ENCODE measurements around the gene MYO3B. TPM values are rescaled to one million over a fixed set of nuclear protein-coding genes. Genes with fewer than 3 reads are reported as not detected.

MYO3B gene
- total RNA-seq, 4 donors from 2014 or later = 6.0 to 7.4 (median 7.2) TPM

DNA sequence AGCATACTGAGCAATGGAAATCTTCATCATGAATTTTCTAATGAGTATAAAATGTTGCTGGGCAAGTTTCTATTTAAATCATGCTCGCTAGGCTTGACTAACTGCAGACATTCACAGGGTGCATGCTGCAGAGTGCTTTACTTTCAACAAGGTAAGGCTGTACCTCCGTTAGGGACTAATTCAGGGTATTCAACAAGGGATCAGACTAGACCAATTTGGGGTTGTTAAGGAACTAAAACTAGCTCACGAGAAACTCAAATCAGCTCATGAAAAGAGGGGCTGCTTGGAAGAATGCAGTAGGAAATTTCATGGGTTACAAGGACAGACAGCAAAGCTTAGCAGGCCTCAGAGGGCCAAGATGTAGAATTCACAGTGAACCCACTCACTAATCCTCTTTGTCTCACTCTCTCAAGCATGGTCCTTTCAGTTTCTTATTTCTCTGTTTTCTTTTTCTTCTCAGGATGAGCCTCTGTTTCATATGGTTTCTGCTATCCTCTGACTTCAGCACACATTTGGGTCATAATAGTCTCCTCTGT lies 2.2 kb downstream of the MYO3B start:
- H3K27me3 ChIP-seq = no peaks in the 10 kb centered on the region
- peak; percentile 58 to 63 for DNase-seq
- 33 to 37% methylated on average over 3 of the region's 3 CpGs for WGBS, 2 donors
- peaks cover 21 to 24% of the 10 kb centered on the region in 2 donors for H3K4me1 ChIP-seq
- intact Hi-C loops (cut with DNase I) = no loop called here
- no peaks in the 10 kb centered on the region for H3K9me3 ChIP-seq
- no peak overlapping the region for H3K4me3 ChIP-seq (replicated peaks in 1 of 3)
- peak in 1 of 2 donors; percentile 69 for TF ChIP-seq POLR2A (IDR thresholded peaks at IDR 0.05)
- no peak for TF ChIP-seq CTCF (IDR thresholded peaks at IDR 0.05)
- H3K36me3 ChIP-seq = no peaks in the 10 kb centered on the region
- peak overlapping the region; percentile 81 to 96 (median 95) for H3K27ac ChIP-seq

GRCh38 chr2:170181602-170182001 lies 3.7 kb downstream of the MYO3B start:
- no peak for DNase-seq
- H3K27ac ChIP-seq = peak overlapping the region in 2 of 3 donors; percentile 95 to 96
- H3K4me1 ChIP-seq = peaks cover 21 to 24% of the 10 kb centered on the region in 2 donors
- H3K9me3 ChIP-seq = no peaks in the 10 kb centered on the region
- no peaks in the 10 kb centered on the region for H3K27me3 ChIP-seq
- TF ChIP-seq CTCF (IDR thresholded peaks at IDR 0.05) (no peak), POLR2A (IDR thresholded peaks at IDR 0.05) (no peak)
- intact Hi-C loops (cut with DNase I) = no loop called here
- 95 to 97% methylated on average over 5 of the region's 5 CpGs for WGBS, 2 donors
- no peak overlapping the region for H3K4me3 ChIP-seq (replicated peaks in 1 of 3)
- H3K36me3 ChIP-seq = no peaks in the 10 kb centered on the region

DNA sequence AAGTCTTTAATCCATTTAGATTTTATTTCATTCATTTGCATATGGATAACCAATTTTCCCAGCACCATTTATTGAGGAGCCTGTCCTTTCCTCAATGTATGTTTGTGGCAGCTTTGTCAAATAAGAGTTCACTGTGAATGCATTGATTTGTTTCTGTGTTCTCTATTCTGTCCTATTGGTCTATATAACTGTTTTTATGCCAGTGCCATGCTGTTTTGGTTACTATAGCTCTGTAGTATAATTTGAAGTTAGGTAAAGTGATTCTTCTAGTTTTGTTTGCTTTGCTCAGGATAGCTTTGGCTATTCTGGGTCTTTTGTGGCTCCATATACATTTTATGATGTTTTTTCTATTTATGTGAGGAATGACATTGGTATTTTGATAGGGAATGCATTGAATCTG lies 7.4 kb downstream of the MYO3B start:
- H3K27ac ChIP-seq = no peak overlapping the region
- H3K27me3 ChIP-seq = no peaks in the 10 kb centered on the region
- H3K36me3 ChIP-seq = no peaks in the 10 kb centered on the region
- no peaks in the 10 kb centered on the region for H3K9me3 ChIP-seq
- no peak overlapping the region for H3K4me3 ChIP-seq (replicated peaks in 1 of 3)
- intact Hi-C loops (cut with DNase I) = no loop called here
- peaks cover 0 to 8% of the 10 kb centered on the region in 2 donors for H3K4me1 ChIP-seq
- no peak for DNase-seq
- TF ChIP-seq CTCF (IDR thresholded peaks at IDR 0.05) (no peak), POLR2A (IDR thresholded peaks at IDR 0.05) (no peak)

GRCh38 chr2:170189757-170190156 lies 11.8 kb downstream of the MYO3B start:
- Histone ChIP-seq H3K27ac (no peak overlapping the region), H3K27me3 (no peaks in the 10 kb centered on the region), H3K9me3 (no peaks in the 10 kb centered on the region), H3K4me3 (replicated peaks in 1 of 3) (no peak overlapping the region), H3K4me1 (no peaks in the 10 kb centered on the region), H3K36me3 (no peaks in the 10 kb centered on the region)
- intact Hi-C loops (cut with DNase I) = no loop called here
- DNase-seq = no peak
- TF ChIP-seq CTCF (IDR thresholded peaks at IDR 0.05) (no peak), POLR2A (IDR thresholded peaks at IDR 0.05) (no peak)

- Histone ChIP-seq H3K4me3 (replicated peaks in 1 of 3) (no peak overlapping the region), H3K27ac (no peak overlapping the region), H3K4me1 (no peaks in the 10 kb centered on the region), H3K36me3 (no peaks in the 10 kb centered on the region), H3K9me3 (no peaks in the 10 kb centered on the region), H3K27me3 (no peaks in the 10 kb centered on the region)
- no peak for DNase-seq
- TF ChIP-seq CTCF (IDR thresholded peaks at IDR 0.05) = no peak
- TF ChIP-seq POLR2A (IDR thresholded peaks at IDR 0.05) = no peak
- intact Hi-C loops (cut with DNase I) = no loop called here
Observed at GRCh38 chr2:170190172-170190571, 12.2 kb downstream of the MYO3B start.
